ENCODE measurements around the gene SERPINB1. TPM values are rescaled to one million over a fixed set of nuclear protein-coding genes. Genes with fewer than 3 reads are reported as not detected.

SERPINB1 gene
- total and polyA plus RNA-seq, 3 experiments from 2014 or later = 40.4 to 103 (median 42.4) TPM

DNA sequence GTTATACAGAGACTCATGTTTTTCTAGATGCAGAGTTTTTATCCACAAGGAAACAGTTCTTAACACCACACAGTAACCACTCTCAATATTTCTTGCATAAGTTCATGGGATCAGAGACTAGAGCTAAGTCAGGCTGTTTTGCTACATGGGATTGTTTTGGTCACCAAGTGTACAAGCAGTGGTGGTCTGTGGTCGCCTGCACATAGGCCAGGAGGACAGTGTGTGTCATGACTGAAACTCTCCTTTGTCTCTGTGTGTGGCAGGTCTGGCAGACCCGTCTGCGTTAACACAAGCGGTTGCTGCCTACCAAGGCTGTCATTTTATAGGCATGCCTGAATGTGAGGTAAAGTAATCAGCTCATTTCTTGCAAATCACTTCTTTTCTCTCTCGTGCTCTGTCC, 57.6 kb downstream of the SERPINB1 start:
- Histone ChIP-seq H3K9me3 (ENCODE audit: low read length) (no peaks in the 10 kb centered on the region), H3K27me3 (ENCODE audit: insufficient read depth, low read length, poor library complexity, severe bottlenecking) (no peaks in the 10 kb centered on the region), H3K36me3 (ENCODE audit: insufficient read depth, low read length) (peaks cover 7% of the 10 kb centered on the region), H3K4me3 (ENCODE audit: low read length) (no peak overlapping the region), H3K4me1 (ENCODE audit: insufficient read depth, low read length) (no peaks in the 10 kb centered on the region), H3K27ac (ENCODE audit: low read depth, low read length) (peak overlapping the region; percentile 28)
- Mint-ChIP-seq H3K9me3 (no peaks in the 10 kb centered on the region), H3K27ac (peak overlapping the region in 3 of 8 donors; percentile 4 to 31 (median 5)), H3K4me3 (no peak overlapping the region), H3K4me1 (peaks cover 13 to 23% (median 19%) of the 10 kb centered on the region in 3 donors), H3K27me3 (no peaks in the 10 kb centered on the region), H3K36me3 (peaks cover 4 to 84% (median 13%) of the 10 kb centered on the region in 3 donors)
- ChIA-PET CTCF (no interaction called here), POLR2A (no interaction called here)
- no peak for DNase-seq

DNA sequence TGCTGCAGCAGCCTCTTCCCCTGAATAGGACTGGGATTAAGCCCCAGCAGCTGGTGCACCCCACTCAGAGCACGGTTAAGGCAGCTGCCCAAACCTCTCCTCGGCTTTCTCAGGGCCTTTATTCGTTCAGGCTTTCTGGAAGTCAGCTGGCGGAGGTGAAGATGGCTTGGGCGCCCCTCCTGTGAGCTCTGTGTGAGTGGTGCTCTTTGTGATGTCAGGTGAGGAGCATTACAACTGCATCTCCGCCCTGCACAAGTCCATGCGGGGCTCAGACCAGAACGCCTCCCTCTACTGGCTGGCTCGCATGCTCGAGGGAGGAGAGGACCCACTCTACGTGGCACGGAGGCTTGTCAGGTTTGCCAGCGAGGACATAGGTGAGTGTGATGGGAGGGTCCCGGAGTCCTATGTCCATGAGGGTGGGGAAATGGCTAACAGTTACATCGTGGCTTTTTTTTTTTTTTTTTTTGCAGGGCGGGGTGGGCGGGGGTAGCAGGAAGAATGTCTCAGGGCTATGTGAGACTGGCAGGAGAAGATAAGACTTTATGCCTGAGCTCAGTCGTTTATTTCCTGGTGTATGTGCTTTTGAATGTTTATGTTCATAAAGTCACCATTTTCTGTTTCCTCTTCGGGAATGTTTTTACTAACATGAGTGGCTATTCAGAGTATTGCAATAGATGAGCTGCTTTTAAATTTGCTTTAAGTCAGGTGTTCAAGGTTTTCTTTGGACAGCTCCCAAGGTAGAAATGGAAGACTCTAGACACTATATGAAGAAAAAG, 58.3 kb downstream of the SERPINB1 start:
- Histone ChIP-seq H3K27ac (ENCODE audit: low read depth, low read length) (peak overlapping the region; percentile 28), H3K4me1 (ENCODE audit: insufficient read depth, low read length) (no peaks in the 10 kb centered on the region), H3K27me3 (ENCODE audit: insufficient read depth, low read length, poor library complexity, severe bottlenecking) (no peaks in the 10 kb centered on the region), H3K9me3 (ENCODE audit: low read length) (no peaks in the 10 kb centered on the region), H3K4me3 (ENCODE audit: low read length) (no peak overlapping the region), H3K36me3 (ENCODE audit: insufficient read depth, low read length) (peaks cover 7% of the 10 kb centered on the region)
- no peaks in the 10 kb centered on the region for H3K9me3 Mint-ChIP-seq
- ChIA-PET CTCF (interaction anchor here (1.0 kb wide), 1 partner anchor 8 kb away, joined by 3 read pairs; no protein-coding TSS in a partner anchor), POLR2A (no interaction called here)
- no peaks in the 10 kb centered on the region for H3K27me3 Mint-ChIP-seq
- peak overlapping the region in 5 of 8 donors; percentile 4 to 77 (median 36) for H3K27ac Mint-ChIP-seq
- H3K4me3 Mint-ChIP-seq = no peak overlapping the region
- H3K4me1 Mint-ChIP-seq = peaks cover 15 to 30% (median 23%) of the 10 kb centered on the region in 3 donors
- H3K36me3 Mint-ChIP-seq = peaks cover 4 to 90% (median 13%) of the 10 kb centered on the region in 3 donors
- DNase-seq = no peak

DNA sequence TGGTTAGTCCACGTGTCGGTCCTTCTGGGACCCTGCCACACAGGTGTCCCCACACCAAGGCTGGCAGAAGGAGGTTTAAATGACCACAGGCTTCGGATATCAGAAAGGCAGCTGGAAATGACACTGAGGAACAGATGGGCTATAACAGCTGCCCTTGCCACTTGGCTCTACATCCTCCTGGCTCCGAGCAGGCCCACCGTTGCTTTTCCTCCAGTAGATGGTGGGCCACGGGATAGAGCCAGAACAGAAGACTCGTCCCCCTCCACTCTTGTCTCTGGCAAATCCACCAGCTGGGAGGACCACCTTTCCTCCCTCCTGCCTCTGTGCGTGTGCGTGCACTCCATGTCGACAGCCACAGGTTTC, 58.9 kb downstream of the SERPINB1 start:
- POLR2A ChIA-PET = no interaction called here
- H3K9me3 Mint-ChIP-seq = no peaks in the 10 kb centered on the region
- no peaks in the 10 kb centered on the region for H3K27me3 ChIP-seq (ENCODE audit: insufficient read depth, low read length, poor library complexity, severe bottlenecking)
- H3K27me3 Mint-ChIP-seq = no peaks in the 10 kb centered on the region
- peaks cover 17 to 35% (median 26%) of the 10 kb centered on the region in 3 donors for H3K4me1 Mint-ChIP-seq
- no peaks in the 10 kb centered on the region for H3K9me3 ChIP-seq (ENCODE audit: low read length)
- CTCF ChIA-PET = interaction anchor here (1.0 kb wide), 1 partner anchor 9 kb away, joined by 3 read pairs; no protein-coding TSS in a partner anchor
- no peak for DNase-seq
- H3K4me1 ChIP-seq (ENCODE audit: insufficient read depth, low read length) = no peaks in the 10 kb centered on the region
- no peak overlapping the region for H3K4me3 ChIP-seq (ENCODE audit: low read length)
- no peak overlapping the region for H3K27ac ChIP-seq (ENCODE audit: low read depth, low read length)
- H3K36me3 ChIP-seq (ENCODE audit: insufficient read depth, low read length) = peaks cover 7% of the 10 kb centered on the region
- H3K36me3 Mint-ChIP-seq = peaks cover 4 to 93% (median 11%) of the 10 kb centered on the region in 3 donors
- peak overlapping the region in 2 of 8 donors; percentile 36 to 70 for H3K27ac Mint-ChIP-seq
- no peak overlapping the region for H3K4me3 Mint-ChIP-seq

GRCh38 chr6:2782356-2782708, 59.3 kb downstream of the SERPINB1 start:
- no peaks in the 10 kb centered on the region for H3K4me1 ChIP-seq (ENCODE audit: insufficient read depth, low read length)
- no peak overlapping the region for H3K27ac ChIP-seq (ENCODE audit: low read depth, low read length)

More at GRCh38 chr6:2782356-2782708, 59.3 kb downstream of the SERPINB1 start:
- peaks cover 3 to 92% (median 11%) of the 10 kb centered on the region in 3 donors for H3K36me3 Mint-ChIP-seq
- CTCF ChIA-PET = no interaction called here
- Histone ChIP-seq H3K36me3 (ENCODE audit: insufficient read depth, low read length) (peaks cover 7% of the 10 kb centered on the region), H3K9me3 (ENCODE audit: low read length) (no peaks in the 10 kb centered on the region), H3K4me3 (ENCODE audit: low read length) (no peak overlapping the region), H3K27me3 (ENCODE audit: insufficient read depth, low read length, poor library complexity, severe bottlenecking) (no peaks in the 10 kb centered on the region)
- no peaks in the 10 kb centered on the region for H3K9me3 Mint-ChIP-seq
- no peaks in the 10 kb centered on the region for H3K27me3 Mint-ChIP-seq
- H3K27ac Mint-ChIP-seq = no peak overlapping the region
- no peak for DNase-seq
- no peak overlapping the region for H3K4me3 Mint-ChIP-seq
- peaks cover 21 to 40% (median 30%) of the 10 kb centered on the region in 3 donors for H3K4me1 Mint-ChIP-seq
- POLR2A ChIA-PET = no interaction called here

Other genes with a start within 250 kb of the SERPINB1 start
- gene MYLK4, start 90.9 kb downstream of the SERPINB1 start, total RNA-seq = under 1 TPM; 0.22 to 0.24 TPM
- gene MYLK4, start 90.9 kb downstream of the SERPINB1 start, polyA plus RNA-seq = 0.24 TPM
- 10 to 100 TPM; 58.5 to 58.7 TPM for gene WRNIP1, start 76.5 kb downstream of the SERPINB1 start, total RNA-seq
- 55.8 TPM for gene WRNIP1, start 76.5 kb downstream of the SERPINB1 start, polyA plus RNA-seq
- 10 to 100 TPM; 63.5 to 65.1 TPM for gene SERPINB9, start 61.4 kb upstream of the SERPINB1 start, total RNA-seq
- gene SERPINB9, start 61.4 kb upstream of the SERPINB1 start, polyA plus RNA-seq = 42.3 TPM
- gene SERPINB6, start 129.7 kb upstream of the SERPINB1 start, total RNA-seq = 10 to 100 TPM; 62.1 to 66.0 TPM
- 86.0 TPM for gene SERPINB6, start 129.7 kb upstream of the SERPINB1 start, polyA plus RNA-seq
- gene NQO2, start 158.0 kb upstream of the SERPINB1 start, total RNA-seq = 10 to 100 TPM; 15.6 to 18.5 TPM
- gene NQO2, start 158.0 kb upstream of the SERPINB1 start, polyA plus RNA-seq = 53.5 TPM
- 10 to 100 TPM; 21.7 to 22.1 TPM for gene RIPK1, start 226.6 kb upstream of the SERPINB1 start, total RNA-seq
- 25.1 TPM for gene RIPK1, start 226.6 kb upstream of the SERPINB1 start, polyA plus RNA-seq